Ishikawa (cell line): ENCODE data around the gene CAST.

ENCODE experiments used
- CREB1 ChIP-seq: IDR thresholded peaks from 2 replicates; pipeline ENCODE4 v1.6.1; 2012; ENCODE audit warnings: low read depth
- EGR1 ChIP-seq: IDR thresholded peaks from 2 replicates; pipeline ENCODE4 v1.6.1; 2012
- EP300 ChIP-seq: IDR thresholded peaks from 2 replicates; pipeline ENCODE4 v1.6.1; 2012; ENCODE audit warnings: borderline replicate concordance
- RAD21 ChIP-seq: IDR thresholded peaks from 2 replicates; pipeline ENCODE4 v1.6.1; 2012; ENCODE audit warnings: low read depth
- TAF1 ChIP-seq: IDR thresholded peaks from 2 replicates; pipeline ENCODE4 v1.6.1; 2012; ENCODE audit warnings: low read depth, mild to moderate bottlenecking
- YY1 ChIP-seq: IDR thresholded peaks from 2 replicates; pipeline ENCODE4 v1.6.1; 2012; ENCODE audit warnings: low read depth
- TF ChIP-seq, protein P1 (sequence below): IDR thresholded peaks from 2 replicates; pipeline ENCODE4 v1.6.1; 2012
- TF ChIP-seq, protein P2 (sequence below): IDR thresholded peaks from 2 replicates; pipeline ENCODE4 v1.6.1; 2012; ENCODE audit warnings: low read depth, mild to moderate bottlenecking

DNA sequence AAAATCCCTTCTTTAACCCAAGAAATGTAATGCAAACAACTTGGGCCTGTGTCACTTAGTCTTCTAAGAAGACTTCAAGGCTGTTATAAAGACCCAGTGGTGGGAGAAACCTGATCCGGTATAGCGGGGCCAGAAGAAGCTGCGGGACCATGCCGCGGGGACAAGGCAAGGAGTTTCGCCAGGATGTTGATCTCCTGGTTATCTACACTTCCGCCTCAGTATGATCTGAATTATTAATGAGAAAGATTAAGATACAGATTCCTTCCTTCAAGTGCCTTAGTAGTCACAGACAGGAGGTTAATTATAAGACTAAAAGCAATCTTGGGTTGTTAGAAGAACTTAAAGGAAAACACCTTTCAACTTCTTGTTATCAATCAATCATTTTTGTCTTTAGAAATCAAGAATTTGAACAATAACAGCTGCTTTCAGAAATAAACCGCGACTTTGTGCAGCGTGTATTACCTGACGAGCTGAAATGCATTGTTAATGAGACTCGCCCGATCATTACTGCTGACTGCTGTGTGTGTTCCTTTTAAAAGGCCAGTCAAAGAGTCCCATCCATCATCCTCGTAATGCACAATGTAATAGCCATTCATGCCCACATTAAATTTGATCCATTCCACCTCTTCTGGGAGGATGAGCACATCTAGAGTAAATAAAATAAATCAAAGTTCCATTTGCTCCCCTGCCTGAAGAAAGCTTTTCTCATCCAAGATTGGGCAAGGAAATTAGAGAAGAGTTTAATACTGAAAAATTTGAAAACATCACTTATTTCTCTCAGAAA lies 123.3 kb downstream of the CAST start:
- TF ChIP-seq, protein P1, sequence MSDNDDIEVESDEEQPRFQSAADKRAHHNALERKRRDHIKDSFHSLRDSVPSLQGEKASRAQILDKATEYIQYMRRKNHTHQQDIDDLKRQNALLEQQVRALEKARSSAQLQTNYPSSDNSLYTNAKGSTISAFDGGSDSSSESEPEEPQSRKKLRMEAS = no peak
- TF ChIP-seq, protein P2, sequence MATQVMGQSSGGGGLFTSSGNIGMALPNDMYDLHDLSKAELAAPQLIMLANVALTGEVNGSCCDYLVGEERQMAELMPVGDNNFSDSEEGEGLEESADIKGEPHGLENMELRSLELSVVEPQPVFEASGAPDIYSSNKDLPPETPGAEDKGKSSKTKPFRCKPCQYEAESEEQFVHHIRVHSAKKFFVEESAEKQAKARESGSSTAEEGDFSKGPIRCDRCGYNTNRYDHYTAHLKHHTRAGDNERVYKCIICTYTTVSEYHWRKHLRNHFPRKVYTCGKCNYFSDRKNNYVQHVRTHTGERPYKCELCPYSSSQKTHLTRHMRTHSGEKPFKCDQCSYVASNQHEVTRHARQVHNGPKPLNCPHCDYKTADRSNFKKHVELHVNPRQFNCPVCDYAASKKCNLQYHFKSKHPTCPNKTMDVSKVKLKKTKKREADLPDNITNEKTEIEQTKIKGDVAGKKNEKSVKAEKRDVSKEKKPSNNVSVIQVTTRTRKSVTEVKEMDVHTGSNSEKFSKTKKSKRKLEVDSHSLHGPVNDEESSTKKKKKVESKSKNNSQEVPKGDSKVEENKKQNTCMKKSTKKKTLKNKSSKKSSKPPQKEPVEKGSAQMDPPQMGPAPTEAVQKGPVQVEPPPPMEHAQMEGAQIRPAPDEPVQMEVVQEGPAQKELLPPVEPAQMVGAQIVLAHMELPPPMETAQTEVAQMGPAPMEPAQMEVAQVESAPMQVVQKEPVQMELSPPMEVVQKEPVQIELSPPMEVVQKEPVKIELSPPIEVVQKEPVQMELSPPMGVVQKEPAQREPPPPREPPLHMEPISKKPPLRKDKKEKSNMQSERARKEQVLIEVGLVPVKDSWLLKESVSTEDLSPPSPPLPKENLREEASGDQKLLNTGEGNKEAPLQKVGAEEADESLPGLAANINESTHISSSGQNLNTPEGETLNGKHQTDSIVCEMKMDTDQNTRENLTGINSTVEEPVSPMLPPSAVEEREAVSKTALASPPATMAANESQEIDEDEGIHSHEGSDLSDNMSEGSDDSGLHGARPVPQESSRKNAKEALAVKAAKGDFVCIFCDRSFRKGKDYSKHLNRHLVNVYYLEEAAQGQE = no peak
- TF ChIP-seq EP300 = no peak
- TF ChIP-seq CREB1 = no peak
- no peak for TF ChIP-seq TAF1
- TF ChIP-seq YY1 = no peak
- TF ChIP-seq EGR1 = no peak
- TF ChIP-seq RAD21 = no peak
